ENCODE measurements around the gene CLDN10. TPM values are rescaled to one million over a fixed set of nuclear protein-coding genes. Genes with fewer than 3 reads are reported as not detected.

Gene CLDN10
- polyA plus RNA-seq, 2 of the 4 experiments (the other 2 are of a cell fraction): 0.18 to 0.96 TPM

DNA sequence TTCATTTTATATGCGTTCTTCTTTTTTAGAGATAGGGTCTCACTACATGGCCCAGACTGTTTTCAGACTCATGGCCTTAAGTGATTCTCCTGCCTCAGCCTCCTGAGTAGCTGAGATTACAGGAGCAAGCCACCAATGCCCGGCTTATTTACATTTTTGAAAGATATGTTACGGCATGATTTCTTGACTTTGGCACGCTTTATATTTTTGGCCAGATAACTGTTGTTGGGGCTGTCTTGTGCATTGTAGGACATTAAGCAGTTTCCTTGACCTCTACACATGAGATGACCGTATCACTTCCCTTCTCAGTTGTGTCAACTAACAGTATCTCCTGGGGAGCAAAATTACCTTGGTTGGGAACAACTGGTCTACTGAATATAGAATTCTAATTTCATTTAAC lies 28.9 kb upstream of the CLDN10 start:
- H3K4me2 ChIP-seq: no peak overlapping the region
- TF ChIP-seq, protein P1, sequence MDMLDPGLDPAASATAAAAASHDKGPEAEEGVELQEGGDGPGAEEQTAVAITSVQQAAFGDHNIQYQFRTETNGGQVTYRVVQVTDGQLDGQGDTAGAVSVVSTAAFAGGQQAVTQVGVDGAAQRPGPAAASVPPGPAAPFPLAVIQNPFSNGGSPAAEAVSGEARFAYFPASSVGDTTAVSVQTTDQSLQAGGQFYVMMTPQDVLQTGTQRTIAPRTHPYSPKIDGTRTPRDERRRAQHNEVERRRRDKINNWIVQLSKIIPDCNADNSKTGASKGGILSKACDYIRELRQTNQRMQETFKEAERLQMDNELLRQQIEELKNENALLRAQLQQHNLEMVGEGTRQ (IDR thresholded peaks at IDR 0.05): no peak
- TF ChIP-seq REST (IDR thresholded peaks at IDR 0.05): no peak
- no peak for TF ChIP-seq NR3C1 (IDR thresholded peaks at IDR 0.05)
- TF ChIP-seq GATA3 (IDR thresholded peaks at IDR 0.05; ENCODE audit: borderline replicate concordance): no peak
- TF ChIP-seq MYC (IDR thresholded peaks at IDR 0.05; ENCODE audit: borderline replicate concordance, low read length): no peak
- TF ChIP-seq EP300 (IDR thresholded peaks at IDR 0.05): no peak
- no peak for TF ChIP-seq RAD21 (conservative IDR thresholded peaks at IDR 0.05 in 1 of 2, IDR thresholded peaks at IDR 0.05 in 1 of 2)
- TF ChIP-seq ZC3H11A (IDR thresholded peaks at IDR 0.05): no peak
- TF ChIP-seq ZSCAN20 (CRISPR knock-in tag; IDR thresholded peaks at IDR 0.05): no peak
- no peak for TF ChIP-seq RFX5 (IDR thresholded peaks at IDR 0.05)
- no peak for TF ChIP-seq HDAC2 (IDR thresholded peaks at IDR 0.05)
- no peak for TF ChIP-seq ELK1 (IDR thresholded peaks at IDR 0.05; ENCODE audit: low read depth, low read length)
- no peak for TF ChIP-seq ZNF302 (CRISPR knock-in tag; IDR thresholded peaks at IDR 0.05)
- TF ChIP-seq, protein P2, sequence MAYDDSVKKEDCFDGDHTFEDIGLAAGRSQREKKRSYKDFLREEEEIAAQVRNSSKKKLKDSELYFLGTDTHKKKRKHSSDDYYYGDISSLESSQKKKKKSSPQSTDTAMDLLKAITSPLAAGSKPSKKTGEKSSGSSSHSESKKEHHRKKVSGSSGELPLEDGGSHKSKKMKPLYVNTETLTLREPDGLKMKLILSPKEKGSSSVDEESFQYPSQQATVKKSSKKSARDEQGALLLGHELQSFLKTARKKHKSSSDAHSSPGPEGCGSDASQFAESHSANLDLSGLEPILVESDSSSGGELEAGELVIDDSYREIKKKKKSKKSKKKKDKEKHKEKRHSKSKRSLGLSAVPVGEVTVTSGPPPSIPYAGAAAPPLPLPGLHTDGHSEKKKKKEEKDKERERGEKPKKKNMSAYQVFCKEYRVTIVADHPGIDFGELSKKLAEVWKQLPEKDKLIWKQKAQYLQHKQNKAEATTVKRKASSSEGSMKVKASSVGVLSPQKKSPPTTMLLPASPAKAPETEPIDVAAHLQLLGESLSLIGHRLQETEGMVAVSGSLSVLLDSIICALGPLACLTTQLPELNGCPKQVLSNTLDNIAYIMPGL (CRISPR knock-in tag; IDR thresholded peaks at IDR 0.05; ENCODE audit: borderline replicate concordance): no peak
- TF ChIP-seq NFE2L2 (conservative IDR thresholded peaks at IDR 0.05; ENCODE audit: low read length): no peak
- TF ChIP-seq TFCP2L1 (CRISPR knock-in tag; IDR thresholded peaks at IDR 0.05): no peak
- TF ChIP-seq TP53 (CRISPR knock-in tag; IDR thresholded peaks at IDR 0.05): no peak
- TF ChIP-seq ESRRA (IDR thresholded peaks at IDR 0.05; ENCODE audit: borderline replicate concordance, low read length): no peak
- no peak for TF ChIP-seq HEYL (CRISPR knock-in tag; IDR thresholded peaks at IDR 0.05)
- TF ChIP-seq FOSL2 (IDR thresholded peaks at IDR 0.05): no peak
- TF ChIP-seq FOSL2 (CRISPR knock-in tag; IDR thresholded peaks at IDR 0.05): no peak
- POLR2A ChIA-PET: no interaction called here

More for the DNA sequence above, 28.9 kb upstream of the CLDN10 start:
- WGBS (ENCODE audit: missing lambda C conversion rate): 69% methylated on average over 5 of the region's 5 CpGs
- Histone ChIP-seq H3K4me1 (0 out of 3 replicates have a peak, but pooled peaks cover 4% of the 10 kb centered on the region), H3K27ac (no peak overlapping the region), H3K4me3 (no peak overlapping the region), H3K9me3 (no peaks in the 10 kb centered on the region)
- ATAC-seq: no peak
- DNase-seq (ENCODE audit: low read depth in 1 of 2, low spot score in 1 of 2): no peak
- CTCF ChIA-PET: no interaction called here
- no peak for FAIRE-seq

All from A549 (cell line).